ENCODE data around the gene ZNF77. TPM values are rescaled to one million over a fixed set of nuclear protein-coding genes. Genes with fewer than 3 reads are reported as not detected.
"Not testable (repeated sequence)": the region's sequence is repeated elsewhere in the genome, so short reads cannot be mapped to it uniquely, and the experiment has no call there.

ZNF77 gene
- polyA plus RNA-seq, 1 experiment = 3.6 TPM

- Histone ChIP-seq H3K9me3 (ENCODE audit: control insufficient read depth, insufficient read depth, low read length) (no peaks in the 10 kb centered on the region; the same call in 1 of the 2 replicates), H3K27ac (ENCODE audit: low read depth, low read length) (peak overlapping the region; percentile 85), H3K27me3 (ENCODE audit: control insufficient read depth, insufficient read depth, low read length) (no peaks in the 10 kb centered on the region), H3K4me3 (ENCODE audit: low read depth, low read length) (peak overlapping the region; percentile 90)
- POLR2A ChIA-PET = interaction anchor here (0.7 kb wide), 1 partner anchor 24 kb away, joined by 3 read pairs; no protein-coding TSS in a partner anchor
- CTCF ChIA-PET = no interaction called here
- no peak for DNase-seq (ENCODE audit: low read depth, low spot score)
- no peak for TF ChIP-seq CTCF (IDR thresholded peaks at IDR 0.05; ENCODE audit: low read depth, low read length)
Measured at GRCh38 chr19:2945575-2946184, 909 bp upstream of the ZNF77 start.

DNA sequence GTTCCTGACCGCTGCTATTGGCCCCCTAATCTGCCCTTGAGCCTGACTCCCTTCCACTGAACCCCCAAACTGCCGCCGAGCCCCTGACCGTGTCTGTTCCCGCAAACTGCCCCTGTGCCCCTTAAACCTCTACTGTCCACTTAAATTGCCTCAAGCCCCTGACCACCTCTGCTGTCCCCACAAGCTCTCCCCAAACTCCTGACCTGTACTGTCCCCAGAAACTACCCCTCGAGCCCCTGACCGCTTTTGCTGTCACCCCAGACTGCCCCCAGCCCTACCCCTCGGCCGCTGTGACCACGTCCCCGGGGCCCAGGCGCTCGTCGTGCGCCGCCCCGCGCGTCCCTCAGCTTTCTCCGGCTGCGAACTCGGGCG lies 382 bp downstream of the ZNF77 start:
- ChIA-PET POLR2A (no interaction called here), CTCF (no interaction called here)
- H3K27ac ChIP-seq (ENCODE audit: low read depth, low read length) = no peak overlapping the region
- H3K9me3 ChIP-seq (ENCODE audit: control insufficient read depth, insufficient read depth, low read length) = no peaks in the 10 kb centered on the region; the same call in 1 of the 2 replicates
- H3K27me3 ChIP-seq (ENCODE audit: control insufficient read depth, insufficient read depth, low read length) = no peaks in the 10 kb centered on the region
- peak overlapping the region; percentile 79 for H3K4me3 ChIP-seq (ENCODE audit: low read depth, low read length)
- DNase-seq (ENCODE audit: low read depth, low spot score) = no peak
- no peak for TF ChIP-seq CTCF (IDR thresholded peaks at IDR 0.05; ENCODE audit: low read depth, low read length)

DNA sequence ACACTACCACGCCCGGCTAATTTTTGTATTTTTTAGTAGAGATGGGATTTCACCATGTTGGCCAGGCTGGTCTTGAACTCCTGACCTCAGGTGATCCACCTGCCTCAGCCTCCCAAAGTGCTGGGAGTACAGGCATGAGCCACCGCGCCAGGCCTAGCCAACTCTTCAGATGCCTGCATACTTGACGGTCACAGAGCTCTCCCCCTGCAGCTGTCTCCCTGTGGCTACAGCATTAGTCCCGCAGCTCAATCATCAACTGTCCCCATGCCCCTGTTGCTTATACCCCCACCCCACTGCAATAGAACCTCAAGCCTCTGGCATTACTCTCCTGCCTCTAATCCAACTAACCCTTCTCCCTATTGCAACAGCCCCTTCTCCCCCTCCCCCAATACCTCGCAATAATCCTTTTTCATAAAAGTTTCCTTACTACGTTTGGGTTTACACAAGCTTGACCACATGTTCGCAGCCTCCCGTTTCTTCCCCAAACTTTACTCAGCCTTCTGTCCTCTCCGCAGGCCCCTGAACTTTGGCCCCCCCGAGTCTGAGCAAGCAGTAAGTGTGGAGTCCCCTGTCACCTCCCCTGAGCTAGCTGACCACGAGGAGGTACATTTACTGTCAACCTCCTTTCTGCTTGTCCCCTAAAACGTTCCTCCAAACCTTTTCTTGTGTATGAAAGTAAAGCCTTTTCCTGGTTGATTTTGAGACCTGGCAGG lies 1.7 kb downstream of the ZNF77 start:
- Histone ChIP-seq H3K9me3 (ENCODE audit: control insufficient read depth, insufficient read depth, low read length) (no peaks in the 10 kb centered on the region; the same call in 1 of the 2 replicates), H3K27me3 (ENCODE audit: control insufficient read depth, insufficient read depth, low read length) (no peaks in the 10 kb centered on the region), H3K4me3 (ENCODE audit: low read depth, low read length) (no peak overlapping the region), H3K27ac (ENCODE audit: low read depth, low read length) (no peak overlapping the region)
- ChIA-PET POLR2A (no interaction called here), CTCF (no interaction called here)
- DNase-seq (ENCODE audit: low read depth, low spot score) = no peak
- no peak for TF ChIP-seq CTCF (IDR thresholded peaks at IDR 0.05; ENCODE audit: low read depth, low read length)

DNA sequence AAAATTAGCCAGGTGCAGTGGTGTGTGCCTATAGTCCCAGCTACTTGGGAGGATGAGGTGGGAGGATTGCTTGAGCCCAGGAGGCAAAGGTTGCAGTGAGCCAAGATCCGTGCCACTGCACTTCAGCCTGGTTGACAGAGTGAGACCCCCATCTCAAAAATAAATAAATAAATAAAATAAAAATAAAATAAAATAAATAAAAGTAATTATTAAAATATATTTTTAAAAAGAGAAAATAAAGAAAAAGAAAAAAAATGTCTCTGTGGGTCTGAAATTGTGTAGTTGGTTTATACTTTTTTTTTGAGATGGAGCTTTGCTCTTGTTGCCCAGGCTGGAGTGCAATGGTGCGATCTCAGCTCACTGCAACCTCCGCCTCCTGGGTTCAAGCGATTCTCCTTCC lies 8.9 kb downstream of the ZNF77 start:
- H3K27me3 ChIP-seq (ENCODE audit: control insufficient read depth, insufficient read depth, low read length); H3K4me3 ChIP-seq (ENCODE audit: low read depth, low read length); DNase-seq (ENCODE audit: low read depth, low spot score); H3K27ac ChIP-seq (ENCODE audit: low read depth, low read length); POLR2A ChIA-PET; CTCF ChIA-PET: not testable (repeated sequence)
- H3K9me3 ChIP-seq (ENCODE audit: control insufficient read depth, insufficient read depth, low read length) = peaks cover 52% of the 10 kb centered on the region

GRCh38 chr19:2933490-2933910 lies 11.3 kb downstream of the ZNF77 start:
- H3K9me3 ChIP-seq (ENCODE audit: control insufficient read depth, insufficient read depth, low read length) = peaks cover 61% of the 10 kb centered on the region
- ChIA-PET CTCF (no interaction called here), POLR2A (no interaction called here)
- no peak overlapping the region for H3K4me3 ChIP-seq (ENCODE audit: low read depth, low read length)
- DNase-seq (ENCODE audit: low read depth, low spot score) = no peak
- H3K27ac ChIP-seq (ENCODE audit: low read depth, low read length) = no peak overlapping the region
- TF ChIP-seq CTCF (IDR thresholded peaks at IDR 0.05; ENCODE audit: low read depth, low read length) = no peak
- no peaks in the 10 kb centered on the region for H3K27me3 ChIP-seq (ENCODE audit: control insufficient read depth, insufficient read depth, low read length)

Data from AG04450 (cell line).